Neural crest cell (in vitro differentiated cells): ENCODE data around the gene PMPCB. TPM values are rescaled to one million over a fixed set of nuclear protein-coding genes. Genes with fewer than 3 reads are reported as not detected.
"Not testable (repeated sequence)": the region's sequence is repeated elsewhere in the genome, so short reads cannot be mapped to it uniquely, and the experiment has no call there.

Source experiments
- DNase-seq: peaks from one replicate; pipeline ENCODE4 v3.0.0; 2021; ENCODE audit warnings: low read depth, mixed read lengths, low spot score
- H3K27ac Mint-ChIP-seq: one replicate; pipeline ENCODE4 v1.8.0; 2021; ENCODE audit warnings: mild to moderate bottlenecking, mixed read lengths; ENCODE audit not compliant: unreplicated experiment
- H3K27me3 Mint-ChIP-seq: 2 replicates; pipeline ENCODE4 v1.8.0; 2021; ENCODE audit warnings: low read depth, mild to moderate bottlenecking, mixed read lengths
- H3K36me3 Mint-ChIP-seq: 2 replicates; pipeline ENCODE4 v1.8.0; 2021; ENCODE audit warnings: low read depth, mild to moderate bottlenecking, mixed read lengths
- H3K4me1 Mint-ChIP-seq: 2 replicates; pipeline ENCODE4 v1.8.0; 2021; ENCODE audit warnings: mixed read lengths
- H3K4me3 Mint-ChIP-seq: one replicate; pipeline ENCODE4 v1.8.0; 2021; ENCODE audit warnings: mild to moderate bottlenecking, mixed read lengths
- H3K9me3 Mint-ChIP-seq: 2 replicates; pipeline ENCODE4 v1.8.0; 2021; ENCODE audit warnings: mixed read lengths
- long read RNA-seq: library from polyadenylated mRNA; unstranded; transcript quantifications from one replicate; pipeline ENCODE4 v2.0.0, GENCODE V29; 2020
- total RNA-seq: library from RNA; stranded (reverse); gene quantifications from 2 replicates; pipeline ENCODE4 v1.2.1, GENCODE V29; 2021
- TF ChIP-seq, protein P1 (sequence below): fragments of 200-600 bp; sonication (generic); conservative IDR thresholded peaks from 2 replicates; pipeline ENCODE4 v1.5.0; 2021; ENCODE audit warnings: antibody characterized with exemption, mild to moderate bottlenecking

PMPCB gene, protein sequence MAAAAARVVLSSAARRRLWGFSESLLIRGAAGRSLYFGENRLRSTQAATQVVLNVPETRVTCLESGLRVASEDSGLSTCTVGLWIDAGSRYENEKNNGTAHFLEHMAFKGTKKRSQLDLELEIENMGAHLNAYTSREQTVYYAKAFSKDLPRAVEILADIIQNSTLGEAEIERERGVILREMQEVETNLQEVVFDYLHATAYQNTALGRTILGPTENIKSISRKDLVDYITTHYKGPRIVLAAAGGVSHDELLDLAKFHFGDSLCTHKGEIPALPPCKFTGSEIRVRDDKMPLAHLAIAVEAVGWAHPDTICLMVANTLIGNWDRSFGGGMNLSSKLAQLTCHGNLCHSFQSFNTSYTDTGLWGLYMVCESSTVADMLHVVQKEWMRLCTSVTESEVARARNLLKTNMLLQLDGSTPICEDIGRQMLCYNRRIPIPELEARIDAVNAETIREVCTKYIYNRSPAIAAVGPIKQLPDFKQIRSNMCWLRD
- 64.4 and 69.5 TPM in 2 replicates for total RNA-seq
- long read RNA-seq, transcript PMPCB-201 (13 exons, 2,472 nt), result major isoform, 328 of 388 reads
- long read RNA-seq, transcript PMPCB-202 (12 exons, 1,714 nt), result minor isoform, 26 of 388 reads
- long read RNA-seq, partial matches to known transcripts, result 7 of 388 reads
- long read RNA-seq, other reads (novel, unspliced or antisense), result 27 of 388 reads

DNA sequence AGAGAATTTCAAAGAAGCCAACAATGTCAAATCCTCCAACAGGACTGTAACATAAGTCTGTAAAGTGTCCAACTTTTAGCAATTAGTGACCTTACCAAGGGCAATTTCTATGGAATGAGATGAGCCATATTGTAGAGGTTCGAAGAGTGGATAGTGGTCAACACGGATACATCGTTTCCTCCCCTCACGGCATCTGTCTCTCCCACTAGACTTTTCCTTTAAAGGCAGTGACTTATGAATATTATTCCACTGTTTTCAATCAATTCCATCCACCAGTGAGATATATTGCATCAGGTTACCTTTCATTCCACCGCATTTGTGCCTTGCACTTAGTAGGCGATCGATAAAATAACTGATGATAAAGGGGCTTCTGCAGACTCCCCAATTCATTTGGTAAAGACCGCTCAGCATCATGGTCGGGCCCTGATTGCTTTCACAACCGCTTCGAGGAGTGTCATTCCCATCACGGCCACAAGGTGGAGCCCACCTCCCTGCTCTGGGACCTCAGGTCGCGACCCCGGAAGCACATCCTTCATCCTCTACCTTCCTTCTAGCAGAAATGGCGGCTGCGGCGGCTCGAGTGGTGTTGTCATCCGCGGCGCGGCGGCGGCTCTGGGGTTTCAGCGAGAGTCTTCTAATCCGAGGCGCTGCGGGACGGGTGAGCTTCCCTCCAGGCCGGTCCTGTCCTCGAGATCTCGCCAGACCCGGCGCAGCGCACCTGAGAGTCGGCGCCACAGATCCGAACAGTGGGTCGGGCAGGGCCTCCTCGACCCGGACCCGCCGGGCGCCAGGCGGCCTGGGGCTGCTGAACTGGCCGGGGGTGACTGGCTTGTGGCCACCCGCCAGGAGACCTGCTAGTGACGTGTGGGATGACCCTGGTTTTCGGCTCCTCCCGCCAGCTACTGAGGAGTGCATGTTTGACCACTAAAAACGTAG is at the start of gene PMPCB:
PMPCB (plus strand) TSS at position 535 of the 936 bp plus-strand sequence; CDS start at position 560, 25 bp downstream.
- DNase-seq, result peak; percentile 97
- H3K27ac Mint-ChIP-seq, result peak within 1 kb of the TSS; percentile 90
- peaks cover 3% of the 10 kb centered on the region for H3K27me3 Mint-ChIP-seq
- TF ChIP-seq, protein P1, sequence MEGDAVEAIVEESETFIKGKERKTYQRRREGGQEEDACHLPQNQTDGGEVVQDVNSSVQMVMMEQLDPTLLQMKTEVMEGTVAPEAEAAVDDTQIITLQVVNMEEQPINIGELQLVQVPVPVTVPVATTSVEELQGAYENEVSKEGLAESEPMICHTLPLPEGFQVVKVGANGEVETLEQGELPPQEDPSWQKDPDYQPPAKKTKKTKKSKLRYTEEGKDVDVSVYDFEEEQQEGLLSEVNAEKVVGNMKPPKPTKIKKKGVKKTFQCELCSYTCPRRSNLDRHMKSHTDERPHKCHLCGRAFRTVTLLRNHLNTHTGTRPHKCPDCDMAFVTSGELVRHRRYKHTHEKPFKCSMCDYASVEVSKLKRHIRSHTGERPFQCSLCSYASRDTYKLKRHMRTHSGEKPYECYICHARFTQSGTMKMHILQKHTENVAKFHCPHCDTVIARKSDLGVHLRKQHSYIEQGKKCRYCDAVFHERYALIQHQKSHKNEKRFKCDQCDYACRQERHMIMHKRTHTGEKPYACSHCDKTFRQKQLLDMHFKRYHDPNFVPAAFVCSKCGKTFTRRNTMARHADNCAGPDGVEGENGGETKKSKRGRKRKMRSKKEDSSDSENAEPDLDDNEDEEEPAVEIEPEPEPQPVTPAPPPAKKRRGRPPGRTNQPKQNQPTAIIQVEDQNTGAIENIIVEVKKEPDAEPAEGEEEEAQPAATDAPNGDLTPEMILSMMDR, result peak; percentile 94
- peaks cover 26% of the 10 kb centered on the region for H3K4me1 Mint-ChIP-seq
- peak within 1 kb of the TSS; percentile 86 for H3K4me3 Mint-ChIP-seq
- no peaks in the 10 kb centered on the region for H3K9me3 Mint-ChIP-seq
- H3K36me3 Mint-ChIP-seq, result peaks cover 4% of the 10 kb centered on the region

DNA sequence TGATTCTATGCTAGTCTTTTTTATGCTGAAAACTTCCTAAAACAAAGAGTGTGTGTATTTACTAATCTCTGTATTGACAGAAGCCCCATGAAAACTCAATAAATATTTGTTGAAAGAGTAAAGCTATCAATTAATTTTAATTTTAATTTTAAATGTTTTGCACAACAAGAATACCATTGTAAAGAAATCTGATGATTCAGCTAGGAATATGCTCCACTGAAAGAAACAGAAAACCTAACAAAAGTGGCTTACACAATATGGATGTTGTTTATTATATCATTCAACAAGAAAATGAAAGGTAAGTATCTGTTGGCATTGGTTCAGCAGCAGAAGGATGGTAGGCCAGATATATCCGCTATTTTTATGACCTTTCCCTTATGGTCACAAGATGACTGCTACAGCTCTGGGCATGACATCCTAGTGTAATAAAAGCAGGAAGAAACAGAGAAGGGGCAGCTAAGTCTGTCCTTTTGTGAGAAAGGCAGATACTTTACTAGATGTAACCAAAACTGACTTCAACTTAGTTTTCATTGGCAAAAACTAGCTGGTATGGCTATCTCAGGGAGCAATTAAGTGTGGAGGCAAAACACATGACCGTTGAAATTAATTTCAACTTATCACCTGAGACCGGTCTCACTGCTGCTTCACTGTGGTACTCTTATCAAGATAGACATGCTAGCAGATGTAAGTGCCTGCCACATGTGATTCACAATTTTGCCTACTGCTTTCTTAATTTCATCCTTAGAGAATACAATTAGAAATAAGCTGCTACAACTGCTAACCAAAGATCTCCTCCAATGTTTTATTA is 43.3 kb upstream of the PMPCB start:
- H3K36me3 Mint-ChIP-seq, H3K27me3 Mint-ChIP-seq, DNase-seq, H3K9me3 Mint-ChIP-seq, H3K4me3 Mint-ChIP-seq, H3K4me1 Mint-ChIP-seq, H3K27ac Mint-ChIP-seq: not testable (repeated sequence)

DNA sequence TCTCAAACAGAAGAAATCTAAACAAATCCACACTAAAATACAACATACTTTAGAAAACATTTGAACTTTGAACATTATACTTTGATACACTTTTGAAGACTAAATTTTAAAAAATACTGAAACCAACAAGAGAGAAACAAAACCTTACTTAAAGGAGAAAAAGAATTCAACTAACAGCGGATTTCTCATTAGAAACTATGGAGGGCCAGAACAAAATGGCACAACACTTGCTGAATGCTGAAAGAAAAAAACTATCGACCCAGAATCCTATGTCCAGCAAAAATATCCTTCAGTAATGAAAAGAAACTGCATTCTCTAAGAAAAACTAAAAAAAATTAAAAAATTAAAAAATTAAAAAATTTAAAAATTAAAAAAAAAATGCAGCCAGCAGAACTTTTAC is 33.2 kb upstream of the PMPCB start:
- not testable (repeated sequence) for DNase-seq, H3K27me3 Mint-ChIP-seq, H3K27ac Mint-ChIP-seq, H3K36me3 Mint-ChIP-seq, H3K9me3 Mint-ChIP-seq, H3K4me1 Mint-ChIP-seq, H3K4me3 Mint-ChIP-seq

DNA sequence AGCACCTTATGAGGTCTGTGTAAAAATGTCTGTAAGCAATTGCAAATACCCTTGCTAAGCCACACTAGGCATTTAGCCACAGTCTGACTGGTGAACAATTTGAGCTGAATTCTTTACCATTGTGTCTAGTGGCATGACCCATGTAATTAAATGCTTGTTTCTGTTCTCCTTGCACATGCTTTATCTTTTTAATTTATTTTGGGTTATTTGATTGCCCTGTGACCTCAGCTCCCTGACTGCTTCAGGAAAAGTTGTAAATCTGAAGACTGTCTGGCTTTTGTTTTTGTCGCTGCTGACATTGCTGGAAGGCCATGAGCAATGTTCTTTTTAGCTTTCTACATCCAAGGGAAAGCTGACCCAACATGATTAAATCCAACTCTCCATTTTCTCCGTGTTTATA is 31.0 kb upstream of the PMPCB start:
- DNase-seq, H3K9me3 Mint-ChIP-seq, H3K4me3 Mint-ChIP-seq, H3K27ac Mint-ChIP-seq, H3K4me1 Mint-ChIP-seq, H3K36me3 Mint-ChIP-seq, H3K27me3 Mint-ChIP-seq: not testable (repeated sequence)

DNA sequence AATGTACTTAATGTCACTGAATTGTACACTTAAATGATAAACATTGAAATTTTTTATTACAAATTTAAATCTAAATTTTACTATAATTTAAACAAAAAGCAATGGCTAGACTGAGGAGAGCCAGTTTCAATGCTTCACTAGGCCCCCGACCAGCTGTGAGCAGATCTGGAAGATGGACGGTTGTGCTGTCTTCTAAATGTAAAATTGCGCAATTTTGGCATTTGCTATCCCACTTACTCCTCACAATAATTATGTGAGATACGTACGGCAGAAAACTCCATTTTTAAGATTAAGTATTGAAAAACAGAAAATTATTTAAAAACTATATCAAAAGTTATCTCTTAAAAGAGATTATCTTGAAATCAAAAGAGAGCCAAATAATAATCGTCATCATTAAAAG is 23.9 kb upstream of the PMPCB start:
- not testable (repeated sequence) for DNase-seq, H3K27me3 Mint-ChIP-seq, H3K27ac Mint-ChIP-seq, H3K9me3 Mint-ChIP-seq, H3K4me1 Mint-ChIP-seq, H3K4me3 Mint-ChIP-seq
- peaks cover 11% of the 10 kb centered on the region for H3K36me3 Mint-ChIP-seq

DNA sequence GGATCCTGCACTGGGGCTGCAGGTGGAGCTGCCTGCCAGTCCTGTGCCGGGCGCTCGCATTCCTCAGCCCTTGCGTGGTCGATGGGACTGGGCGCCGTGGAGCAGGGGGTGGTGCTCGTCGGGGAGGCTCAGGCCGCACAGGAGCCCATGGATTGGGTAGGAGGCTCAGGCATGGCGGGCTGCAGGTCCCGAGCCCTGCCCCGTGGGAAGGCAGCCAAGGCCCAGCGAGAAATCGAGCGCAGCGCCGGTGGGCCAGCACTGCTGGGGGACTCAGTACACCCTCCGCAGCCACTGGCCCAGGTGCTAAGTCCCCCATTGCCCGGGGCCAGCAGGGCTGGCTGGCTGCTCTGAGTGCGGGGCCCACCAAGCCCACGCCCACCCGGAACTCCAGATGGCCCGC is 22.4 kb upstream of the PMPCB start:
- not testable (repeated sequence) for H3K4me3 Mint-ChIP-seq, H3K4me1 Mint-ChIP-seq, H3K27ac Mint-ChIP-seq, H3K27me3 Mint-ChIP-seq, DNase-seq, H3K36me3 Mint-ChIP-seq, H3K9me3 Mint-ChIP-seq

DNA sequence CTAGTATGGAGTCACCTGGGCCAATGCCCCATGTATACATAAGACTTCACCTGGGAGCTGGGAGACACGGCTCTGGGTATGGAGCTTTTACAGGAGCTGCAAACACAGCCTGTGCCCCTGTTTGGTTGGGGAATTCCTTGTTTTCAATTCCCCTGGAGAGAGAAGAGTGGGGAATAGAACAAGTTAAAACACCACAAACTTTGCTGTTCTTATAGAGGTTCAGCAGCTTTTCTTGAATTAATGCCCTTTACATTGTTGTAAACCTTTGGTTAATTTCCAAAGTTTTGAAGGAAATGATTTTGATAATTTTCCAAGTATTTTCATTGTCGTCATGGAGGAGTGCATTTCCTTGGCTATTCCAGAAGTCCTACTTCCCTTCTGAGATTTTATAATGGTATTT is 19.0 kb upstream of the PMPCB start:
- DNase-seq, H3K9me3 Mint-ChIP-seq, H3K36me3 Mint-ChIP-seq, H3K27ac Mint-ChIP-seq: not testable (repeated sequence)
- peaks cover 34% of the 10 kb centered on the region for H3K27me3 Mint-ChIP-seq
- H3K4me1 Mint-ChIP-seq, result peaks cover 16% of the 10 kb centered on the region
- peak overlapping the region; percentile 47 for H3K4me3 Mint-ChIP-seq

DNA sequence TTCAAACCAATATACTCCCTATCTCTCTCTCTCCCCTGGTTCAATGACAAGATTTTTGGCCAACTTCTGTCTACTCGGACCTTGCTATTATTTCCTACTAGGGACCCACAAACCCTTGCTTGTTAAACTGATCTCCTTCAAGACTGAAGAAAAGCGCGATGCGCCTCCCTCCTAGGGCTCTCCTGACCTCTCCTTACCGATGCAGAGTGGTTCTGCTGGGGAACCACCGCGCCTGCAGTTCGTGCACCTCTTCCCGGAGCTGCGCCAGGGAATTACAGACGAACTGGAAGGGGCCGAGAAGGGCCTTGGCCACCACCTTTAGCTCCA is 17.6 kb upstream of the PMPCB start:
- peaks cover 16% of the 10 kb centered on the region for H3K4me1 Mint-ChIP-seq
- peak; percentile 18 for DNase-seq
- not testable (repeated sequence) for H3K36me3 Mint-ChIP-seq, H3K9me3 Mint-ChIP-seq
- peak overlapping the region; percentile 87 for H3K4me3 Mint-ChIP-seq
- H3K27me3 Mint-ChIP-seq, result peaks cover 34% of the 10 kb centered on the region
- H3K27ac Mint-ChIP-seq, result peak overlapping the region; percentile 23

DNA sequence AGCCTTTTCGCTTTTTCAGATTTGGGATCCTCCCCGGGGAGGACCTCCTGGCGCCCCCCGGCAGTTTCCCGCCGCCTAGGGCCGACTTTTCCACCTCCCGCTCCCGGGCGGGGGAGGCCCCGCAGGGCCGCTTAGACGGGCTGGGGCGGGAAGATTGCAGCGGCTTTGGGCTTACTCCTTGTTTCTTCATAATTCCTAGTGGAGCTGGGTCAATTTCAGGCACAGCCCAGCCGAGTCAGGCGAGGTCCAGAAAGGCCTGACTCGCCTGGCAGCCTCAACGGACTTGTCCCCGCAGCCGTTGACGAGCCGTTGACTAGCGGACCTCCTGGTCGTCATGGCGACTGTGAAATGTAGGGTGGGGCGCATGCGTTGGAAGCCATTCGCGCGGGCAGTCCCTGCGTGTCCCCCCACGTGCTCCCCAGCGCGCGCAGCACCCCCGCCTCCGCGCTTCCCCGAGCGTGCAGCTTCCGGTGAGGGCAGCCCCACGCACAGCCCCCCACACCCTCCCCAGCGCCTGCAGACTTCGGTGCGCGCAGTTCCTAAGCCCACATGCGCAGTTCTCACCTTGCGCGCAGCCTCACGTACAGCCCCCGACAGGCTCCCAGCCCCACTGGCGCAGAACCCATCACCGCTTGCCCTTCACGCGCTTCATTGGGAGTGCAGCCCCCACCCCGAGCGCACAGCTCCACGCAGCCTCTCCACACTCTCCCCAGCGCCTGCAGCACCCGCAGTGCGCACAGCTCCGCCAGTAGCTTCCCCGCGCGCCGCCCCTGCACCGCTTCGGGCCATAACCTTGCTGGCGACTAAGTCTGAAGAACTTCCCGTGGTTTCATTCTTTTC is 17.1 kb upstream of the PMPCB start:
- not testable (repeated sequence) for H3K9me3 Mint-ChIP-seq, H3K36me3 Mint-ChIP-seq
- Mint-ChIP-seq H3K27me3 (peaks cover 34% of the 10 kb centered on the region), H3K27ac (peak overlapping the region; percentile 98), H3K4me3 (peak overlapping the region; percentile 87), H3K4me1 (peaks cover 16% of the 10 kb centered on the region)
- DNase-seq, result peak; percentile 57

DNA sequence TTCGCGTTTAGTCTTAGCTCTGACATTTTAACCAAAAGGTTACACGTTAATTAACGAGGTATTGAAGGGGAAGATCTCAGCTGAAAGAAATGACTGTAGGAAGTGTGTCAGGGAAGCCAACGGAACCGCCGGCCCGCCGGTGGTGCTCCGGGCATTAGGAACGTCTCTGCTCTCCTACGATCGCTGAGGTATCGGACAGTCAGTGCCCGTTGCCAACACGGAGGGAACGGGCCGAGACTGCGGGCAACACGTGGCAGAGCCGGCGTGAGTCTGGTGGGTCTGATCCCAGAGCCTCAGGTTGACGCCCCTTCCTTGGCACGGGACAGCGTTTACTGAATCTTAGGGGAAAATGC is 16.5 kb upstream of the PMPCB start:
- not testable (repeated sequence) for H3K36me3 Mint-ChIP-seq, H3K27ac Mint-ChIP-seq, H3K9me3 Mint-ChIP-seq
- H3K27me3 Mint-ChIP-seq, result peaks cover 38% of the 10 kb centered on the region
- peaks cover 16% of the 10 kb centered on the region for H3K4me1 Mint-ChIP-seq
- peak overlapping the region; percentile 87 for H3K4me3 Mint-ChIP-seq
- DNase-seq, result peak; percentile 8
